B cell (primary cell): ENCODE data around the gene PDLIM1.

ENCODE experiments used
- EZH2 ChIP-seq: IDR thresholded peaks from 2 replicates; pipeline ENCODE4 v1.6.1; 2012; ENCODE audit warnings: borderline replicate concordance, low read depth, mild to moderate bottlenecking, moderate library complexity, low read length; ENCODE audit not compliant: insufficient read depth, poor library complexity, severe bottlenecking
- TF ChIP-seq, protein P1 (sequence below): fragments of 200-600 bp; IDR thresholded peaks from one replicate; pipeline ENCODE4 v1.8.0; 2022; ENCODE audit warnings: antibody characterized with exemption, mild to moderate bottlenecking

DNA sequence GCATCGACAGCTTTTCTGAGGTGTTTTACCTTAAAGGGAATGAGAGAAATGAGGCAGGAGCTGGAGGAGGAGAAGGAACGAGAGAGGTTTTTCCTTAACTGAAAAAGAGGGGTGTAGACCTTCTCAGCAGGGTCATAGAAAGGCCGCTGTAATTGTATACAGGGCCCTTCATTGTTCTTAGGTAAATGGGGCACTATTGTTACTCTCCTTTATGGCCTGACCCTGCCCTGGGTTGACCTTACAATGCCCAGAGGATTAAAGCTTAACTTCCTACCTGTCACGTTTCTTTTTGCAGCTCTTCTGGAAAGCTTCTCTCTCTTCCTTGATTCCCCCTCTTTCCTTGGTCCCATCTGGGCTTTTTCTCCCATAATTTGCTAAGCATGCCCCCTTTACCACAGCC lies 13.7 kb upstream of the PDLIM1 start:
- TF ChIP-seq, protein P1, sequence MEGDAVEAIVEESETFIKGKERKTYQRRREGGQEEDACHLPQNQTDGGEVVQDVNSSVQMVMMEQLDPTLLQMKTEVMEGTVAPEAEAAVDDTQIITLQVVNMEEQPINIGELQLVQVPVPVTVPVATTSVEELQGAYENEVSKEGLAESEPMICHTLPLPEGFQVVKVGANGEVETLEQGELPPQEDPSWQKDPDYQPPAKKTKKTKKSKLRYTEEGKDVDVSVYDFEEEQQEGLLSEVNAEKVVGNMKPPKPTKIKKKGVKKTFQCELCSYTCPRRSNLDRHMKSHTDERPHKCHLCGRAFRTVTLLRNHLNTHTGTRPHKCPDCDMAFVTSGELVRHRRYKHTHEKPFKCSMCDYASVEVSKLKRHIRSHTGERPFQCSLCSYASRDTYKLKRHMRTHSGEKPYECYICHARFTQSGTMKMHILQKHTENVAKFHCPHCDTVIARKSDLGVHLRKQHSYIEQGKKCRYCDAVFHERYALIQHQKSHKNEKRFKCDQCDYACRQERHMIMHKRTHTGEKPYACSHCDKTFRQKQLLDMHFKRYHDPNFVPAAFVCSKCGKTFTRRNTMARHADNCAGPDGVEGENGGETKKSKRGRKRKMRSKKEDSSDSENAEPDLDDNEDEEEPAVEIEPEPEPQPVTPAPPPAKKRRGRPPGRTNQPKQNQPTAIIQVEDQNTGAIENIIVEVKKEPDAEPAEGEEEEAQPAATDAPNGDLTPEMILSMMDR = no peak
- TF ChIP-seq EZH2 = no peak
